Activated naive CD4-positive, alpha-beta T cell treated with anti-CD3 and anti-CD28 coated beads, Interleukin-2, amount 10 ng/mL, durations not matched to agents 7 days and 5 days (primary cell): ENCODE results near the gene MMRN1.
A peak's percentile ranks its signal among the peaks of the same experiment; 100 is the strongest.

Experiments
- CTCF ChIA-PET: fragments of 350-600 bp; sonication (Branson Sonifier 250); formaldehyde crosslinking; loops from one replicate; lab custom pipeline; 2021; ENCODE audit warnings: antibody characterized with exemption; lab: Charles Lee
- DNase-seq: peaks from one replicate; pipeline ENCODE4 v3.0.0-alpha.2; 2020
- H3K27ac Mint-ChIP-seq: one replicate; pipeline ENCODE4 v1.8.0; 2021; ENCODE audit warnings: mild to moderate bottlenecking, moderate library complexity, mixed read lengths
- H3K27me3 Mint-ChIP-seq: one replicate; pipeline ENCODE4 v1.8.0; 2021; ENCODE audit warnings: mild to moderate bottlenecking, mixed read lengths
- H3K36me3 Mint-ChIP-seq: one replicate; pipeline ENCODE4 v1.8.0; 2021; ENCODE audit warnings: mixed read lengths
- H3K4me1 Mint-ChIP-seq: one replicate; pipeline ENCODE4 v1.8.0; 2021; ENCODE audit warnings: mixed read lengths
- H3K4me3 Mint-ChIP-seq: one replicate; pipeline ENCODE4 v1.8.0; 2021; ENCODE audit warnings: mild to moderate bottlenecking, moderate library complexity, mixed read lengths
- H3K9me3 Mint-ChIP-seq: one replicate; pipeline ENCODE4 v1.8.0; 2021; ENCODE audit warnings: mixed read lengths

The MMRN1 gene

DNA sequence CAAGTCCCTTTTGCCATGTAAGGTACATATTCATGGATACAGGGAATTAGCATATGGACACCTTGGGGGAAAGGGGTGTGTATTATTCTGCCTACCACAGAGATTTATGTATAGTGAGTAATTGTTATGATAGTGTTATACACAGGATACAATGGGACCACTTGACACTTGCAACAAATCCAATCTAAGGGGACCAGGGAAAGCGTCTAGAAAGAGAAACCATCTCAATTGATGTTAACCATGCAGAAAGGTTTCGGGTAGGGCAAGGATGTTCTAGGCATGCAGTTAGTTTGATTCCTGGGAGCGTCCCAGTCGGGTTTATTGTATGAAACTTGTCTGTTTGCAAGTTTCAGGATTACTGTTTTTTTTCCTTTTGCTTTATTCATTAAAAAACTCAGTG is 34.2 kb downstream of the MMRN1 start:
- CTCF ChIA-PET: no interaction called here
- no peak overlapping the region for H3K4me3 Mint-ChIP-seq
- H3K27me3 Mint-ChIP-seq: no peaks in the 10 kb centered on the region
- no peak for DNase-seq
- H3K36me3 Mint-ChIP-seq: no peaks in the 10 kb centered on the region
- no peaks in the 10 kb centered on the region for H3K9me3 Mint-ChIP-seq
- no peak overlapping the region for H3K27ac Mint-ChIP-seq
- H3K4me1 Mint-ChIP-seq: peaks cover 16% of the 10 kb centered on the region

DNA sequence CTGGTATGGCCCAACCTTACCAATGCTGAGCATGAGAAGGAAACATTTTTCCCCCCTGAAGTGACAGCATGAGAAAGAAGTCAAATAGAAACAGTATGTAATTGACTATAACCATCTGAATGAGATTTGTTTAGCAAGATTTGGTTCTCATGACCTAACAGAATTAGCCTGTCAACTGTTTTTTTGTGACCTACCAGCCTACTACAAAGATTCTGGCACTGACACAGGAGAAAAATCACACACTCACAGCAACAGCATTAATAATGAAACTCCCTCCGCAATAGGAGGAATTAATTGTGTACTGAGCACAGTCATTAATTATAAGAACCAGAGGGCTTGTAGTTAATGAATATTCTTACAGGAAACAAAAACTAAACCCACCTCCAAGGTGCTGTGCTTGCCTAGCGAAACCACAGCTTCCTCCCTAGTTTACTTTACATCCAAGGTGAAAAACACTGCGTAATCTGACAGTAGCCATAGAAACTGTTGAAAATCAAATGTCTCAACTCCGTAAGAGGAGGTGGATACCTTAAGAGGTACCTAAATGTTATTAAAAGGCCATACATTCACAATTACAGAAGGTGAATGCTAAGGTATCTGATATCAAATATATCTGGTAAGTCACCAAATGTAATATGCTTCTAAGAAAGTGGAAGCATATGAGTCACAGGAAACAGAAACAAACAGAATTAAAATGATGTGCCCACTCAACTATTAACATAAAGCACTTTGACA is 34.9 kb downstream of the MMRN1 start:
- H3K4me1 Mint-ChIP-seq: peaks cover 16% of the 10 kb centered on the region
- no peaks in the 10 kb centered on the region for H3K36me3 Mint-ChIP-seq
- peak; percentile 37 for DNase-seq
- H3K27me3 Mint-ChIP-seq: no peaks in the 10 kb centered on the region
- H3K4me3 Mint-ChIP-seq: peak overlapping the region; percentile 23
- no peaks in the 10 kb centered on the region for H3K9me3 Mint-ChIP-seq
- peak overlapping the region; percentile 60 for H3K27ac Mint-ChIP-seq
- CTCF ChIA-PET: no interaction called here

GRCh38 chr4:89939546-89939945 is 44.9 kb downstream of the MMRN1 start:
- no peaks in the 10 kb centered on the region for H3K4me1 Mint-ChIP-seq
- H3K4me3 Mint-ChIP-seq: no peak overlapping the region
- no peaks in the 10 kb centered on the region for H3K27me3 Mint-ChIP-seq
- no peak for DNase-seq
- no peaks in the 10 kb centered on the region for H3K36me3 Mint-ChIP-seq
- CTCF ChIA-PET: no interaction called here
- H3K9me3 Mint-ChIP-seq: no peaks in the 10 kb centered on the region
- H3K27ac Mint-ChIP-seq: no peak overlapping the region

- CTCF ChIA-PET: no interaction called here
- Mint-ChIP-seq H3K9me3 (no peaks in the 10 kb centered on the region), H3K36me3 (no peaks in the 10 kb centered on the region), H3K4me1 (no peaks in the 10 kb centered on the region), H3K27ac (no peak overlapping the region), H3K27me3 (no peaks in the 10 kb centered on the region), H3K4me3 (no peak overlapping the region)
- no peak for DNase-seq
Measured at GRCh38 chr4:89939994-89940393, 45.3 kb downstream of the MMRN1 start.

DNA sequence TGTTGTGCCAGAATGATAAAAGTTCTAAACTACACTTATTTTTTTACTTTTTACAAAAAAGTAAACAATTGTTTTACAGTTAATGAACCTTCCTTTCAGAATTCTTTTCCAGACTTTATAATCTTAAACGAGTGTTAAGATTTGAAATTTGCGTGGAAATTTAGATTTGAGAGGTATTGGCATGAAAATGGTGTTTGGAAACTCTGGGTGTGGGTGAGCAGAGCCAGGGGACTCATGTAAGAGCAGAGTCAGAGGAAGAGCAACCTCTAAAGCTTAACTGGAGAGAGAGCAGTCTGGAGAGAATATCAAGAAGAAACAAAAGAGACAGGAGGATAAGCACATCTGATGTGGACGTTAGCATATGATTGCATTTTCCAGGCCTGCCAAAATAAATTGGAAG is 48.2 kb downstream of the MMRN1 start:
- H3K27ac Mint-ChIP-seq: no peak overlapping the region

DNA sequence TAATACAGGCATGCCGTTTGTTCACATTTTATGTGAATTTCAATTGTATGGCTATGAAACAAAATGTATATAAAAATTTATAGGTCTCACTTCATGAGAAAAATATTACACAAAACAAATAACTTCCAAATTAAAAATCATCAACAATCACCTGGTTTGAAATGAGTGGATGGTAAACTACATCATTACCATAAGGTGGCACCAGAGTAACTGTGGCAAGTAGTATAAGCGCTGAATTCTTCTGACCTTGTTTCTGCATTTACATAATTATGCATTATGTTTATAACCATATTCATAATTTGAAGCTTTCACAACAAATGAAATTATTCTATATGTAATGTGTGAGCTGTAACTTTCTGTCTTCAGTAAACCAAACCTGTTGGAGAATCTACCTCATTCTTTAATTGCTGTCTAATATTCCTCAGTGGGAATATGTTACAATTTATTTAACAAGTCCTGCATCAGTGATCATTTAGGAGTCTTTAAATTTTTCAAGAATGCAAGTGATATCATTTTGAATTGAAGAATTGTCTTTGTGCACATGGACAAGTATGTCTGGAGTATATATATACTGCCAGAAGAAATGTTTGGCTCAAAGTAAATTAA is 55.2 kb downstream of the MMRN1 start:
- no peak for DNase-seq
- Mint-ChIP-seq H3K9me3 (no peaks in the 10 kb centered on the region), H3K4me1 (no peaks in the 10 kb centered on the region), H3K27me3 (no peaks in the 10 kb centered on the region), H3K4me3 (no peak overlapping the region), H3K36me3 (no peaks in the 10 kb centered on the region), H3K27ac (no peak overlapping the region)
- CTCF ChIA-PET: no interaction called here

More for the DNA sequence above, 48.2 kb downstream of the MMRN1 start:
- Mint-ChIP-seq H3K4me3 (no peak overlapping the region), H3K27me3 (no peaks in the 10 kb centered on the region), H3K36me3 (no peaks in the 10 kb centered on the region), H3K9me3 (no peaks in the 10 kb centered on the region), H3K4me1 (no peaks in the 10 kb centered on the region)
- CTCF ChIA-PET: no interaction called here
- no peak for DNase-seq

DNA sequence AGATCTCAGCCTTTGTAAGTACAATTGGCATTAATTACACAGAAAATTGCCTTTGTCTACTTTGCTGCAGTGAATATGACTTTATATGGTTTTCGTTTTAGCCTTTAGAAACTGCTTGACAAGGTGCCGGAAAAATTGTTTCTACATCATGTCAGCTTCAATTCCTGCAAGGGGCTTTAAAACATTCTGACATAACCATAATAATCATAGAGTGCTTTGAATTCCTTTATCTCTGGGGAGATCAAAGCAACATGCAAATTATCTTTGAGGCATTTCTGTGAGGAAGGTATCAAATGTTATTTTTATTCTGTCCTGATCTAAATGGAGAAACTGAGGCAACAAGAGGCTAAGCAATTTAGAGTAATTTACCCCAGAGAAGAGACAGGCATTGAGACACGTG is 57.8 kb downstream of the MMRN1 start:
- CTCF ChIA-PET: no interaction called here
- no peaks in the 10 kb centered on the region for H3K4me1 Mint-ChIP-seq

DNA sequence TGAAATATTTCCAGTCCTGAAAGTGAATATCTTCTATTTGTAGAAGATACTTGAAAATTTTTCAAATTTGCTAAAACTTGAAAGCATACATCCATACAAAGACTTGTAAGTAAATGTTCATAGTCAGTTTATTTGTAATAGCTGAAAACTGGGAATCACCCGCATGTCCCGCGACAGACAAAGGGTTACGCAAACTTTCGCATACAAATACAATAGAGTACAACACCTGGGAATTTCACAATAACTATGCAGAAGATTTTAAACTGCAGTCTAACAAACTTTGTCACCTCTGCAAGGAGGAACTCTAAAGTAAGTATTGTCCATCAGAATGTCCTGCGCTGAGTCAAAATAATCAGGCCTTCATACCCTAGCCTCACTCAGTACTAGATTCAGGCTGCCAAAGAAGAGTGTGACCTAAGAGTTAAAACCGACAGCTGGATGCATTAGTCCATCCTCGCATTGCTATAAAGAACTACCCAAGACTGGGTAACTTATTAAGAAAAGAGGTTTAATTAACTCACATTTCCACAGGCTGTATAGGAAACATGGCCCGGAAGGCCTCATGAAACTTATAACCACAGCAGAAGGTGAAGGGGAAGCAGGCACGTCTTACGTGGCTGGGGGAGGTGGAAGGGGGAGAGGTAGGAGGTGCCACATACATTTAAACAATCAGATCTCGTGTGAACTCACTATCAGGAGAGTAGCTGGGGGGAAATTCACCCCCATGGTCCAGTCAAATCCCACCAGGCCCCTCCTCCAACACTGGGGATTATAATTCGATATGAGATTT is 60.4 kb downstream of the MMRN1 start:
- no peaks in the 10 kb centered on the region for H3K4me1 Mint-ChIP-seq
- no peak for DNase-seq
- no peaks in the 10 kb centered on the region for H3K36me3 Mint-ChIP-seq
- H3K4me3 Mint-ChIP-seq: no peak overlapping the region
- H3K9me3 Mint-ChIP-seq: no peaks in the 10 kb centered on the region
- H3K27me3 Mint-ChIP-seq: peaks cover 3% of the 10 kb centered on the region
- CTCF ChIA-PET: no interaction called here
- no peak overlapping the region for H3K27ac Mint-ChIP-seq

More for the DNA sequence above, 57.8 kb downstream of the MMRN1 start:
- no peaks in the 10 kb centered on the region for H3K27me3 Mint-ChIP-seq
- H3K27ac Mint-ChIP-seq: no peak overlapping the region
- no peak for DNase-seq
- no peak overlapping the region for H3K4me3 Mint-ChIP-seq
- H3K36me3 Mint-ChIP-seq: no peaks in the 10 kb centered on the region
- H3K9me3 Mint-ChIP-seq: no peaks in the 10 kb centered on the region

GRCh38 chr4:89957046-89957926 is 62.6 kb downstream of the MMRN1 start:
- no peak overlapping the region for H3K4me3 Mint-ChIP-seq
- H3K9me3 Mint-ChIP-seq: no peaks in the 10 kb centered on the region
- H3K27ac Mint-ChIP-seq: no peak overlapping the region
- H3K36me3 Mint-ChIP-seq: no peaks in the 10 kb centered on the region
- H3K4me1 Mint-ChIP-seq: no peaks in the 10 kb centered on the region
- CTCF ChIA-PET: no interaction called here
- peaks cover 9% of the 10 kb centered on the region for H3K27me3 Mint-ChIP-seq
- no peak for DNase-seq

DNA sequence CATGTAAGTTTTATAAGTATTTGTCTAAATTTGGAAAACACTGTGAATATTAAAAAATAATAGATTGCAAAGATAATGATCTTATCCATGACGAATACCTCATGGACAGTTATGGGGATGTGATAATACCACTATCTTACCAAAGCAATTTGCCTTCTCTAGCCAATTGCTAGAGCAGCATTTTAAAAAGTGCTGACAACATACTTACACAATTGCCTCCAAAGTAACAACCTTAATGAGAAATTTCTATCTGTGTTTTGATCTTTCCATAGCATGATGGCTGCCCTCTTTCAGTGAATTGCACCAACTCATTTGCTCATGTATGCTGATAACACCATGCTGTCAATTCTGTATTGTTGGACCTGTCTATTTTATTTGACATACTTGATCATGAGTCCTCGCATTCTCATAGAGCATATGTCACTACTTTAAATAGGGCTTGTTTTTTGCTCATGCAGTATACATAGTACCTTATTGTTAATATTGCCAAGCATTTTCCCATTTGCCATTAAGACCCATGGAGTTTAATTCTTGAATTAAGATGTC is 87.2 kb downstream of the MMRN1 start:
- Mint-ChIP-seq H3K9me3 (no peaks in the 10 kb centered on the region), H3K4me3 (no peak overlapping the region), H3K36me3 (no peaks in the 10 kb centered on the region), H3K27me3 (peaks cover 3% of the 10 kb centered on the region), H3K4me1 (no peaks in the 10 kb centered on the region), H3K27ac (no peak overlapping the region)
- no peak for DNase-seq
- CTCF ChIA-PET: no interaction called here

GRCh38 chr4:89988268-89988667 is 93.6 kb downstream of the MMRN1 start:
- Mint-ChIP-seq H3K4me1 (no peaks in the 10 kb centered on the region), H3K27me3 (no peaks in the 10 kb centered on the region), H3K27ac (no peak overlapping the region), H3K9me3 (no peaks in the 10 kb centered on the region), H3K36me3 (no peaks in the 10 kb centered on the region), H3K4me3 (no peak overlapping the region)
- DNase-seq: no peak
- CTCF ChIA-PET: no interaction called here

GRCh38 chr4:89992744-89993143 is 98.1 kb downstream of the MMRN1 start:
- CTCF ChIA-PET: no interaction called here
- Mint-ChIP-seq H3K27me3 (no peaks in the 10 kb centered on the region), H3K4me3 (no peak overlapping the region), H3K4me1 (no peaks in the 10 kb centered on the region), H3K36me3 (no peaks in the 10 kb centered on the region), H3K27ac (no peak overlapping the region), H3K9me3 (no peaks in the 10 kb centered on the region)
- DNase-seq: no peak

- no peak for DNase-seq
Measured at GRCh38 chr4:89994176-89994873, 99.7 kb downstream of the MMRN1 start.

More at GRCh38 chr4:89994176-89994873, 99.7 kb downstream of the MMRN1 start:
- Mint-ChIP-seq H3K27me3 (no peaks in the 10 kb centered on the region), H3K27ac (no peak overlapping the region), H3K4me3 (no peak overlapping the region), H3K36me3 (no peaks in the 10 kb centered on the region), H3K9me3 (no peaks in the 10 kb centered on the region), H3K4me1 (no peaks in the 10 kb centered on the region)
- CTCF ChIA-PET: no interaction called here
